ENCODE data around the gene JUN. TPM values are rescaled to one million over a fixed set of nuclear protein-coding genes. Genes with fewer than 3 reads are reported as not detected.
A peak's percentile ranks its signal among the peaks of the same experiment; 100 is the strongest.

Gene JUN
- polyA plus RNA-seq, 3 donors, result 29.3 to 330 (median 31.3) TPM

- Histone ChIP-seq H3K4me2 (replicated peaks; ENCODE audit: extremely low read depth, low read length, poor library complexity, severe bottlenecking) (peak overlapping the region; percentile 22), H3K36me3 (replicated peaks in 1 of 2; ENCODE audit: control insufficient read depth in 1 of 2, insufficient read depth in 2 of 2, low read length in 2 of 2) (no peaks in the 10 kb centered on the region), H3K79me2 (ENCODE audit: insufficient read depth, low read length) (no peaks in the 10 kb centered on the region), H3K9me3 (replicated peaks in 1 of 2; ENCODE audit: control insufficient read depth in 1 of 2, insufficient read depth in 1 of 2, low read length in 2 of 2) (no peaks in the 10 kb centered on the region), H3K4me1 (ENCODE audit: control insufficient read depth in 1 of 2, insufficient read depth in 2 of 2, low read length in 2 of 2) (peaks cover 45 to 56% of the 10 kb centered on the region in 2 donors), H3K9ac (ENCODE audit: insufficient read depth, low read length, poor library complexity, severe bottlenecking) (no peak overlapping the region), H3K27ac (ENCODE audit: low read depth in 1 of 2, low read length in 2 of 2) (peak overlapping the region in 1 of 2 donors; percentile 72), H3K4me3 (replicated peaks in 1 of 3; ENCODE audit: low read depth in 2 of 3, low read length in 3 of 3) (no peak overlapping the region), H3K27me3 (ENCODE audit: control insufficient read depth in 2 of 2, insufficient read depth in 2 of 2, low read length in 2 of 2) (no peaks in the 10 kb centered on the region), H2AFZ (ENCODE audit: insufficient read depth, low read depth, low read length, poor library complexity, severe bottlenecking) (no peak overlapping the region), H4K20me1 (ENCODE audit: insufficient read depth, low read length) (no peaks in the 10 kb centered on the region)
- Mint-ChIP-seq H3K4me1 (peaks cover 54% of the 10 kb centered on the region), H3K36me3 (no peaks in the 10 kb centered on the region), H3K27me3 (ENCODE audit: low read depth in 3 of 3) (no peaks in the 10 kb centered on the region), H3K4me3 (no peak overlapping the region), H3K27ac (peak overlapping the region in 3 of 7 donors; percentile 68 to 94 (median 93)), H3K9me3 (no peaks in the 10 kb centered on the region)
- DNase-seq, result no peak
- no peak for TF ChIP-seq CTCF (IDR thresholded peaks at IDR 0.05)
- intact Hi-C loops (cut with micrococcal nuclease), result loop anchor here in 1 of 2 donors (10.0 kb wide), 1 partner anchor 86 kb away; no protein-coding TSS in a partner anchor
- WGBS (ENCODE audit: insufficient coverage), result no CpG with 5 or more reads among the region's 3 CpGs
Observed at GRCh38 chr1:58818976-58819375, 35.1 kb upstream of the JUN start.

GRCh38 chr1:58818075-58818474 lies 34.2 kb upstream of the JUN start:
- Mint-ChIP-seq H3K36me3 (no peaks in the 10 kb centered on the region), H3K27ac (no peak overlapping the region), H3K9me3 (no peaks in the 10 kb centered on the region), H3K27me3 (ENCODE audit: low read depth in 3 of 3) (no peaks in the 10 kb centered on the region), H3K4me1 (peaks cover 55% of the 10 kb centered on the region), H3K4me3 (no peak overlapping the region)
- Histone ChIP-seq H3K36me3 (replicated peaks in 1 of 2; ENCODE audit: control insufficient read depth in 1 of 2, insufficient read depth in 2 of 2, low read length in 2 of 2) (no peaks in the 10 kb centered on the region), H3K4me3 (replicated peaks in 1 of 3; ENCODE audit: low read depth in 2 of 3, low read length in 3 of 3) (no peak overlapping the region), H3K27ac (ENCODE audit: low read depth in 1 of 2, low read length in 2 of 2) (no peak overlapping the region), H3K9me3 (replicated peaks in 1 of 2; ENCODE audit: control insufficient read depth in 1 of 2, insufficient read depth in 1 of 2, low read length in 2 of 2) (no peaks in the 10 kb centered on the region), H3K79me2 (ENCODE audit: insufficient read depth, low read length) (no peaks in the 10 kb centered on the region), H3K27me3 (ENCODE audit: control insufficient read depth in 2 of 2, insufficient read depth in 2 of 2, low read length in 2 of 2) (no peaks in the 10 kb centered on the region), H2AFZ (ENCODE audit: insufficient read depth, low read depth, low read length, poor library complexity, severe bottlenecking) (no peak overlapping the region), H3K9ac (ENCODE audit: insufficient read depth, low read length, poor library complexity, severe bottlenecking) (no peak overlapping the region), H3K4me1 (ENCODE audit: control insufficient read depth in 1 of 2, insufficient read depth in 2 of 2, low read length in 2 of 2) (peaks cover 44 to 57% of the 10 kb centered on the region in 2 donors), H3K4me2 (replicated peaks; ENCODE audit: extremely low read depth, low read length, poor library complexity, severe bottlenecking) (no peak overlapping the region), H4K20me1 (ENCODE audit: insufficient read depth, low read length) (no peaks in the 10 kb centered on the region)
- intact Hi-C loops (cut with micrococcal nuclease), result loop anchor here in 1 of 2 donors (10.0 kb wide), 1 partner anchor 87 kb away; no protein-coding TSS in a partner anchor
- no CpG with 5 or more reads among the region's 2 CpGs for WGBS (ENCODE audit: insufficient coverage)
- DNase-seq, result no peak
- TF ChIP-seq CTCF (IDR thresholded peaks at IDR 0.05), result no peak

Data from CD14-positive monocyte (primary cell).